H9 (cell line): ENCODE results near the gene HOGA1. TPM values are rescaled to one million over a fixed set of nuclear protein-coding genes. Genes with fewer than 3 reads are reported as not detected.
"Not testable (repeated sequence)": the region's sequence is repeated elsewhere in the genome, so short reads cannot be mapped to it uniquely, and the experiment has no call there.

Experiments
- DNase-seq: peaks from one replicate; pipeline ENCODE4 v3.0.0-alpha.2; 2017
- H2AFZ ChIP-seq: one replicate; pipeline ENCODE4 v1.6.1; 2013; ENCODE audit warnings: mild to moderate bottlenecking, low read length, control low read depth, moderate library complexity
- H2AK5ac ChIP-seq: 2 replicates; pipeline ENCODE4 v1.6.1; 2013; ENCODE audit warnings: low read length, control low read depth, mixed read lengths; ENCODE audit not compliant: insufficient read length
- H2BK120ac ChIP-seq: one replicate; pipeline ENCODE4 v1.6.1; 2013; ENCODE audit warnings: low read depth, mild to moderate bottlenecking, low read length, control low read depth, inconsistent platforms; ENCODE audit not compliant: poor library complexity, severe bottlenecking
- H2BK12ac ChIP-seq: 2 replicates; pipeline ENCODE4 v1.6.1; 2013; ENCODE audit warnings: low read length, control low read depth, mixed read lengths, low read depth; ENCODE audit not compliant: insufficient read length
- H2BK15ac ChIP-seq: 2 replicates; pipeline ENCODE4 v1.6.1; 2013; ENCODE audit warnings: low read depth, low read length, control low read depth
- H2BK20ac ChIP-seq: one replicate; pipeline ENCODE4 v1.6.1; 2013; ENCODE audit warnings: low read depth, mild to moderate bottlenecking, low read length, control low read depth, inconsistent platforms; ENCODE audit not compliant: poor library complexity, severe bottlenecking
- H2BK5ac ChIP-seq: 2 replicates; pipeline ENCODE4 v1.6.1; 2013; ENCODE audit warnings: low read length, control low read depth, mixed read lengths; ENCODE audit not compliant: insufficient read length
- H3K14ac ChIP-seq: 2 replicates; pipeline ENCODE4 v1.6.1; 2013; ENCODE audit warnings: low read length, control low read depth; ENCODE audit not compliant: insufficient read depth
- H3K18ac ChIP-seq: 2 replicates; pipeline ENCODE4 v1.6.1; 2013; ENCODE audit warnings: low read depth, mild to moderate bottlenecking, mixed read lengths, low read length, control low read depth; ENCODE audit not compliant: insufficient read length
- H3K23ac ChIP-seq: 2 replicates; pipeline ENCODE4 v1.6.1; 2013; ENCODE audit warnings: low read length, control low read depth, mixed read lengths, low read depth; ENCODE audit not compliant: insufficient read length
- H3K23me2 ChIP-seq: 2 replicates; pipeline ENCODE4 v1.6.1; 2013; ENCODE audit warnings: low read depth, mild to moderate bottlenecking, mixed read lengths, low read length, control low read depth; ENCODE audit not compliant: insufficient read length, poor library complexity, severe bottlenecking
- H3K27ac ChIP-seq: 2 replicates; pipeline ENCODE4 v1.5.1; 2013; ENCODE audit warnings: low read length, control low read depth, mixed read lengths, low read depth; ENCODE audit not compliant: insufficient read length
- H3K27me3 ChIP-seq: 2 replicates; pipeline ENCODE4 v1.6.1; 2013; ENCODE audit warnings: low read length, control low read depth, inconsistent platforms; ENCODE audit not compliant: insufficient read depth
- H3K4ac ChIP-seq: 2 replicates; pipeline ENCODE4 v1.6.1; 2013; ENCODE audit warnings: low read depth, mild to moderate bottlenecking, control low read depth, inconsistent platforms, low read length, moderate library complexity
- H3K4me1 ChIP-seq: 2 replicates; pipeline ENCODE4 v1.6.1; 2013; ENCODE audit warnings: low read length, control low read depth, inconsistent platforms; ENCODE audit not compliant: insufficient read depth
- H3K4me2 ChIP-seq: 2 replicates; pipeline ENCODE4 v1.6.1; 2013; ENCODE audit warnings: low read length, control low read depth, mixed read lengths; ENCODE audit not compliant: insufficient read length, insufficient read depth
- H3K56ac ChIP-seq: 2 replicates; pipeline ENCODE4 v1.6.1; 2013; ENCODE audit warnings: low read depth, mild to moderate bottlenecking, mixed read lengths, low read length, control low read depth; ENCODE audit not compliant: insufficient read length
- H3K79me1 ChIP-seq: 2 replicates; pipeline ENCODE4 v1.6.1; 2013; ENCODE audit warnings: low read depth, mild to moderate bottlenecking, moderate library complexity, low read length, control low read depth, inconsistent platforms; ENCODE audit not compliant: insufficient read depth, poor library complexity, severe bottlenecking
- H3K79me2 ChIP-seq: 2 replicates; pipeline ENCODE4 v1.6.1; 2013; ENCODE audit warnings: low read length, control low read depth, inconsistent platforms; ENCODE audit not compliant: insufficient read depth
- H3K9ac ChIP-seq: 2 replicates; pipeline ENCODE4 v1.6.1; 2013; ENCODE audit warnings: low read length, control low read depth, mixed read lengths; ENCODE audit not compliant: insufficient read length; ENCODE audit errors: extremely low read depth
- H3K9me3 ChIP-seq: one replicate; pipeline ENCODE4 v1.6.1; 2013; ENCODE audit warnings: low read depth, low read length, inconsistent platforms; ENCODE audit not compliant: control insufficient read depth
- H3T11ph ChIP-seq: one replicate; pipeline ENCODE4 v1.6.1; 2013; ENCODE audit warnings: mild to moderate bottlenecking, low read length, control low read depth, inconsistent platforms
- H4K20me1 ChIP-seq: one replicate; pipeline ENCODE4 v1.6.1; 2013; ENCODE audit not compliant: control insufficient read depth, insufficient read length, insufficient read depth
- H4K5ac ChIP-seq: 2 replicates; pipeline ENCODE4 v1.6.1; 2013; ENCODE audit warnings: low read depth, mild to moderate bottlenecking, mixed read lengths, low read length, control low read depth; ENCODE audit not compliant: insufficient read length
- H4K8ac ChIP-seq: replicated peaks from 2 replicates; pipeline ENCODE4 v1.6.1; 2013; ENCODE audit warnings: low read length, control low read depth, mixed read lengths, low read depth; ENCODE audit not compliant: insufficient read length
- H4K91ac ChIP-seq: 2 replicates; pipeline ENCODE4 v1.6.1; 2013; ENCODE audit warnings: low read depth, mild to moderate bottlenecking, moderate library complexity, mixed read lengths, low read length, control low read depth; ENCODE audit not compliant: insufficient read length
- H3K27ac Mint-ChIP-seq, 3 experiments: 2 replicates in 2 of 3; 3 replicates in 1 of 3; pipeline ENCODE4 v1.8.0; 2020 to 2021; ENCODE audit warnings: mixed read lengths in 3 of 3, mild to moderate bottlenecking in 1 of 3, moderate library complexity in 1 of 3
- H3K27me3 Mint-ChIP-seq: 2 replicates; pipeline ENCODE4 v1.8.0; 2021; ENCODE audit warnings: low read depth, mild to moderate bottlenecking, moderate library complexity, mixed read lengths
- H3K36me3 Mint-ChIP-seq, 3 experiments: 2 replicates in 2 of 3; 3 replicates in 1 of 3; pipeline ENCODE4 v1.8.0; 2020 to 2021; ENCODE audit warnings: low read depth in 3 of 3, mixed read lengths in 3 of 3; ENCODE audit not compliant: insufficient read depth in 1 of 3
- H3K4me1 Mint-ChIP-seq, 2 experiments: 2 replicates each; pipeline ENCODE4 v1.8.0; 2020; ENCODE audit warnings: mixed read lengths in 2 of 2
- H3K4me3 Mint-ChIP-seq, 2 experiments: 2 replicates in 1 of 2; 3 replicates in 1 of 2; pipeline ENCODE4 v1.8.0; 2020 to 2021; ENCODE audit warnings: mild to moderate bottlenecking in 2 of 2, mixed read lengths in 2 of 2, moderate library complexity in 1 of 2
- H3K9me3 Mint-ChIP-seq, 2 experiments: 2 replicates in 1 of 2; 3 replicates in 1 of 2; pipeline ENCODE4 v1.8.0; 2020; ENCODE audit warnings: mild to moderate bottlenecking in 2 of 2, mixed read lengths in 2 of 2, moderate library complexity in 1 of 2
- WGBS: extraction: QIAGEN DNeasy Blood & Tissue Kit; methylation state at CpG from one replicate; pipeline ENCODE4 v1.1.7; 2013; ENCODE audit warnings: missing lambda C conversion rate, low lambda C conversion rate, mixed read lengths; ENCODE audit not compliant: insufficient read length; ENCODE audit errors: extremely low coverage; 5-methylcytosine and 5-hydroxymethylcytosine counted together
- total RNA-seq: library from RNA; stranded (reverse); gene quantifications from 2 replicates; pipeline ENCODE4 v1.2.1, GENCODE V29; 2021

Gene HOGA1
- total RNA-seq, 1 experiment from 2014 or later = 0.79 TPM

DNA sequence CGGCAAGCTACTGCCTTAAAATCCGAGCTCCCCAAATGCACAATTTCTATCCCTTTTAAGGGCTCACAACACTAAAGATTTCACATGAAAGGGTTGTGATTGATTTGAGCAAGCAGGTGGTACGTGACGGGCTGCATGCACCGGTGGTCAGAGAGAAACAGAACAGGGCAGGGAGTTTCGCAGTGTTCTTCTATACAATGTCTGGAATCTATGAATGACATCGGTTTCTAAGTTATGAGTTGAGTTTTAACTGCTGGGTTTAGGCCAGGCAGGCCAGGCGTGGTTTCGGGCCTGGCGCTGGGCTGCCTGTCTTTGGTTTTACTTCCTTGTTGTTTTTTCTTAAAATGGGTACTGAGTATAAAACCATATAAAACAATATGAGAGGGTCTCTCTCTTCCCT lies 28.6 kb upstream of the HOGA1 start:
- H3T11ph ChIP-seq, H3K14ac ChIP-seq, H3K4me3 Mint-ChIP-seq, H3K79me2 ChIP-seq, H3K79me1 ChIP-seq, H2BK15ac ChIP-seq, H2AFZ ChIP-seq, H3K27ac ChIP-seq, H3K23ac ChIP-seq, H3K9ac ChIP-seq, H4K91ac ChIP-seq, DNase-seq, H2BK12ac ChIP-seq, H3K4me2 ChIP-seq, H4K5ac ChIP-seq, H3K4ac ChIP-seq, H4K8ac ChIP-seq, H3K23me2 ChIP-seq, H3K27me3 Mint-ChIP-seq, H3K18ac ChIP-seq, H3K56ac ChIP-seq, H3K27me3 ChIP-seq, H3K27ac Mint-ChIP-seq, H2AK5ac ChIP-seq, H3K9me3 ChIP-seq, H4K20me1 ChIP-seq, H2BK20ac ChIP-seq, H2BK5ac ChIP-seq, H3K4me1 ChIP-seq, H2BK120ac ChIP-seq: not testable (repeated sequence)
- H3K9me3 Mint-ChIP-seq = peaks cover 2 to 11% of the 10 kb centered on the region in 2 experiments
- peaks cover 9 to 10% (median 10%) of the 10 kb centered on the region in 3 experiments for H3K36me3 Mint-ChIP-seq
- WGBS = no CpG with 5 or more reads among the region's 10 CpGs
- peaks cover 14 to 21% of the 10 kb centered on the region in 2 experiments for H3K4me1 Mint-ChIP-seq

GRCh38 chr10:97560731-97561381 lies 23.3 kb upstream of the HOGA1 start:
- H4K5ac ChIP-seq, H4K8ac ChIP-seq, H3K27me3 ChIP-seq, H2BK5ac ChIP-seq, H3K9ac ChIP-seq, H2BK12ac ChIP-seq, H4K91ac ChIP-seq, H2AFZ ChIP-seq, H4K20me1 ChIP-seq, H3K27ac ChIP-seq, H3K4ac ChIP-seq, H3K18ac ChIP-seq, DNase-seq, H3T11ph ChIP-seq, H3K14ac ChIP-seq, H3K9me3 ChIP-seq, H2BK120ac ChIP-seq, H2AK5ac ChIP-seq, H3K23ac ChIP-seq, H3K4me1 ChIP-seq, H3K23me2 ChIP-seq, H3K56ac ChIP-seq, H3K79me1 ChIP-seq, H3K4me2 ChIP-seq, H2BK20ac ChIP-seq, H3K27ac Mint-ChIP-seq, H3K4me3 Mint-ChIP-seq, H3K79me2 ChIP-seq, H2BK15ac ChIP-seq, H3K4me1 Mint-ChIP-seq, H3K27me3 Mint-ChIP-seq: not testable (repeated sequence)
- H3K36me3 Mint-ChIP-seq = peaks cover 13 to 15% (median 13%) of the 10 kb centered on the region in 3 experiments
- no CpG with 5 or more reads among the region's 17 CpGs for WGBS
- H3K9me3 Mint-ChIP-seq = peaks cover 15 to 27% of the 10 kb centered on the region in 2 experiments
